Endodermal cell (in vitro differentiated cells): ENCODE measurements around the gene BEAN1. TPM values are rescaled to one million over a fixed set of nuclear protein-coding genes. Genes with fewer than 3 reads are reported as not detected.

Experiments
- DNase-seq: peaks from one replicate; pipeline ENCODE4 v3.0.0-alpha.2; 2017
- H3K27ac ChIP-seq: 2 replicates; pipeline ENCODE4 v1.5.1; 2013; ENCODE audit warnings: mild to moderate bottlenecking, low read depth, low read length, moderate library complexity
- H3K27me3 ChIP-seq: 2 replicates; pipeline ENCODE4 v1.6.1; 2013; ENCODE audit warnings: mild to moderate bottlenecking, low read length, moderate library complexity; ENCODE audit not compliant: insufficient read depth, control insufficient read depth, poor library complexity, severe bottlenecking
- H3K36me3 ChIP-seq: 2 replicates; pipeline ENCODE4 v1.7.0; 2013; ENCODE audit warnings: mild to moderate bottlenecking, low read length, moderate library complexity; ENCODE audit not compliant: control insufficient read depth, insufficient read depth
- H3K4me1 ChIP-seq: one replicate; pipeline ENCODE4 v1.7.0; 2013; ENCODE audit warnings: low read length; ENCODE audit not compliant: control insufficient read depth, insufficient read depth
- H3K4me3 ChIP-seq: 2 replicates; pipeline ENCODE4 v1.5.1; 2013; ENCODE audit warnings: mild to moderate bottlenecking, low read length, moderate library complexity
- H3K9ac ChIP-seq: 2 replicates; pipeline ENCODE4 v1.6.1; 2013; ENCODE audit warnings: mild to moderate bottlenecking, low read length, moderate library complexity; ENCODE audit not compliant: poor library complexity, severe bottlenecking; ENCODE audit errors: extremely low read depth
- H3K9me3 ChIP-seq: 2 replicates; pipeline ENCODE4 v1.6.1; 2013; ENCODE audit warnings: mild to moderate bottlenecking, low read length, moderate library complexity; ENCODE audit not compliant: control insufficient read depth
- H3K27ac Mint-ChIP-seq: 2 replicates; pipeline ENCODE4 v1.8.0; 2020; ENCODE audit warnings: mixed read lengths
- H3K27me3 Mint-ChIP-seq: 2 replicates; pipeline ENCODE4 v1.8.0; 2021; ENCODE audit warnings: mild to moderate bottlenecking, mixed read lengths; ENCODE audit not compliant: insufficient read depth
- H3K36me3 Mint-ChIP-seq: 2 replicates; pipeline ENCODE4 v1.8.0; 2020; ENCODE audit warnings: low read depth, mixed read lengths
- H3K4me1 Mint-ChIP-seq: 2 replicates; pipeline ENCODE4 v1.8.0; 2020; ENCODE audit warnings: mixed read lengths
- H3K4me3 Mint-ChIP-seq: 2 replicates; pipeline ENCODE4 v1.8.0; 2020; ENCODE audit warnings: mild to moderate bottlenecking, moderate library complexity, mixed read lengths
- H3K9me3 Mint-ChIP-seq: 2 replicates; pipeline ENCODE4 v1.8.0; 2020; ENCODE audit warnings: mild to moderate bottlenecking, mixed read lengths
- CTCF ChIP-seq: fragments of 200-600 bp; sonication (generic); conservative IDR thresholded peaks from 2 replicates; pipeline ENCODE4 v1.5.0; 2021; ENCODE audit warnings: antibody characterized with exemption, mild to moderate bottlenecking
- WGBS, 2 experiments: methylation state at CpG; one replicate each; pipeline versions ENCODE4 v1.1.5 to v1.1.7; 2013; ENCODE audit warnings: missing lambda C conversion rate in 2 of 2, mixed read lengths in 1 of 2; ENCODE audit not compliant: insufficient coverage in 1 of 2, insufficient read length in 1 of 2; 5-methylcytosine and 5-hydroxymethylcytosine counted together
- total RNA-seq, 2 donors: library from RNA; stranded (reverse); fragmentation: NEBNext Ultra II Directional in 1 of 2; extraction: Animal tissue kit (Norgen Biotek cat#: 25700) in 1 of 2; gene quantifications; 2 replicates in 1 of 2; 3 replicates in 1 of 2; pipeline ENCODE4 v1.2.1, GENCODE V29; 2021

The BEAN1 gene
- total RNA-seq, 2 donors from 2014 or later: 0.18 TPM; not detected in 1

- no peak for TF ChIP-seq CTCF
- H3K27ac ChIP-seq: no peak overlapping the region
- no peaks in the 10 kb centered on the region for H3K4me1 ChIP-seq
- H3K4me3 ChIP-seq: no peak overlapping the region
- H3K36me3 ChIP-seq: no peaks in the 10 kb centered on the region
- H3K9me3 ChIP-seq: no peaks in the 10 kb centered on the region
- WGBS, 2 experiments: 93% methylated on average over 15 to 18 of the region's 18 CpGs
- Mint-ChIP-seq H3K36me3 (no peaks in the 10 kb centered on the region), H3K27ac (no peak overlapping the region), H3K9me3 (no peaks in the 10 kb centered on the region), H3K4me3 (no peak overlapping the region), H3K27me3 (no peaks in the 10 kb centered on the region), H3K4me1 (no peaks in the 10 kb centered on the region)
- no peaks in the 10 kb centered on the region for H3K27me3 ChIP-seq
- DNase-seq: peak; percentile 30
- H3K9ac ChIP-seq: no peak overlapping the region
Observed at GRCh38 chr16:66391726-66392670, 35.1 kb upstream of the BEAN1 start.

GRCh38 chr16:66395806-66396555 lies 31.1 kb upstream of the BEAN1 start:
- Histone ChIP-seq H3K36me3 (no peaks in the 10 kb centered on the region), H3K4me3 (no peak overlapping the region), H3K9me3 (no peaks in the 10 kb centered on the region), H3K27ac (no peak overlapping the region), H3K27me3 (no peaks in the 10 kb centered on the region), H3K9ac (no peak overlapping the region), H3K4me1 (no peaks in the 10 kb centered on the region)
- Mint-ChIP-seq H3K9me3 (no peaks in the 10 kb centered on the region), H3K36me3 (no peaks in the 10 kb centered on the region), H3K27ac (no peak overlapping the region), H3K27me3 (no peaks in the 10 kb centered on the region), H3K4me1 (no peaks in the 10 kb centered on the region), H3K4me3 (no peak overlapping the region)
- peak; percentile 23 for DNase-seq
- WGBS, 2 experiments: 87 to 94% methylated on average over 6 to 7 of the region's 7 CpGs
- TF ChIP-seq CTCF: no peak

- Histone ChIP-seq H3K27ac (no peak overlapping the region), H3K9me3 (no peaks in the 10 kb centered on the region), H3K4me1 (no peaks in the 10 kb centered on the region), H3K4me3 (no peak overlapping the region), H3K27me3 (no peaks in the 10 kb centered on the region), H3K9ac (no peak overlapping the region), H3K36me3 (no peaks in the 10 kb centered on the region)
- no peak overlapping the region for H3K4me3 Mint-ChIP-seq
- 77 to 100% methylated on average over 1 to 5 of the region's 5 CpGs for WGBS, 2 experiments
- H3K9me3 Mint-ChIP-seq: no peaks in the 10 kb centered on the region
- no peak overlapping the region for H3K27ac Mint-ChIP-seq
- no peak for DNase-seq
- H3K27me3 Mint-ChIP-seq: no peaks in the 10 kb centered on the region
- no peak for TF ChIP-seq CTCF
- H3K36me3 Mint-ChIP-seq: no peaks in the 10 kb centered on the region
- H3K4me1 Mint-ChIP-seq: no peaks in the 10 kb centered on the region
Observed at GRCh38 chr16:66397736-66398433, 29.2 kb upstream of the BEAN1 start.
